TTC549 (cell line): ENCODE data around the gene UTS2R.

Experiments used
- FAIRE-seq: peaks from 2 replicates; lab custom pipeline; 2012; peaks lifted over from hg19 to GRCh38; lab: Jason Lieb, UNC

Gene UTS2R

GRCh38 chr17:82389379-82389778 is 17.8 kb downstream of the UTS2R start:
- no peak for FAIRE-seq

- FAIRE-seq: no peak
These were observed 18.7 kb downstream of the UTS2R start for GRCh38 chr17:82390015-82390859.

- FAIRE-seq: no peak
These were observed 19.4 kb downstream of the UTS2R start for GRCh38 chr17:82390860-82391435.

GRCh38 chr17:82391496-82392066 is 20.0 kb downstream of the UTS2R start:
- FAIRE-seq: no peak

GRCh38 chr17:82392209-82392920 is 20.8 kb downstream of the UTS2R start:
- no peak for FAIRE-seq

GRCh38 chr17:82392941-82393340 is 21.4 kb downstream of the UTS2R start:
- no peak for FAIRE-seq

- no peak for FAIRE-seq
These were observed 22.7 kb downstream of the UTS2R start for GRCh38 chr17:82394278-82394677.

GRCh38 chr17:82396601-82397435 is 25.3 kb downstream of the UTS2R start:
- no peak for FAIRE-seq

GRCh38 chr17:82397449-82398335 is 26.1 kb downstream of the UTS2R start:
- no peak for FAIRE-seq

- no peak for FAIRE-seq
These were observed 27.5 kb downstream of the UTS2R start for GRCh38 chr17:82399041-82399441.

GRCh38 chr17:82399601-82400101 is 28.1 kb downstream of the UTS2R start:
- FAIRE-seq: no peak

GRCh38 chr17:82400206-82400605 is 28.6 kb downstream of the UTS2R start:
- no peak for FAIRE-seq

GRCh38 chr17:82400830-82401229 is 29.3 kb downstream of the UTS2R start:
- FAIRE-seq: no peak

- FAIRE-seq: no peak
These were observed 31.3 kb downstream of the UTS2R start for GRCh38 chr17:82402865-82403264.

GRCh38 chr17:82403662-82404660 is 32.4 kb downstream of the UTS2R start:
- no peak for FAIRE-seq

GRCh38 chr17:82405051-82405450 is 33.5 kb downstream of the UTS2R start:
- FAIRE-seq: no peak

GRCh38 chr17:82406131-82406671 is 34.6 kb downstream of the UTS2R start:
- FAIRE-seq: no peak

GRCh38 chr17:82407255-82407654 is 35.7 kb downstream of the UTS2R start:
- FAIRE-seq: no peak

GRCh38 chr17:82408288-82408937 is 36.8 kb downstream of the UTS2R start:
- FAIRE-seq: no peak
